Measurements from ENCODE around the gene CRB3. TPM values are rescaled to one million over a fixed set of nuclear protein-coding genes. Genes with fewer than 3 reads are reported as not detected.

The CRB3 gene
- total and polyA plus RNA-seq, 4 donors, result 19.2 to 38.7 (median 28.9) TPM

GRCh38 chr19:6417713-6418561, 46.1 kb upstream of the CRB3 start:
- TF ChIP-seq HNF4G (IDR thresholded peaks at IDR 0.05), result no peak
- peak; percentile 18 for TF ChIP-seq CTCF (IDR thresholded peaks at IDR 0.05; ENCODE audit: low read depth, low read length, missing input control)
- peak in 1 of 2 donors; percentile 65 for TF ChIP-seq RAD21 (IDR thresholded peaks at IDR 0.05)
- TF ChIP-seq HNF4A (conservative IDR thresholded peaks at IDR 0.05), result no peak
- no peak overlapping the region for H3K9ac ChIP-seq (ENCODE audit: low read depth in 1 of 2, low read length in 2 of 2)
- H3K27me3 ChIP-seq (ENCODE audit: control insufficient read depth in 4 of 4, insufficient read depth in 4 of 4, low read length in 3 of 4), result no peaks in the 10 kb centered on the region
- 78% methylated on average over 33 of the region's 33 CpGs for WGBS
- no peak overlapping the region for H3K4me3 ChIP-seq (ENCODE audit: low read depth in 1 of 3, low read length in 3 of 3)
- H3K9me3 ChIP-seq (ENCODE audit: control insufficient read depth in 4 of 4, low read length in 3 of 4), result no peaks in the 10 kb centered on the region
- H3K27ac ChIP-seq (ENCODE audit: low read depth in 1 of 2, low read length in 2 of 2), result no peak overlapping the region
- H3K36me3 ChIP-seq (ENCODE audit: control insufficient read depth in 4 of 4, insufficient read depth in 3 of 4, low read depth in 1 of 4, low read length in 3 of 4), result peaks cover 24 to 70% (median 53%) of the 10 kb centered on the region in 4 donors
- H3K4me1 ChIP-seq (ENCODE audit: control insufficient read depth in 4 of 4, insufficient read depth in 4 of 4, low read length in 3 of 4), result peaks cover 1 to 17% (median 9%) of the 10 kb centered on the region in 4 donors
- DNase-seq (ENCODE audit: low spot score), result no peak

GRCh38 chr19:6418562-6418932, 45.5 kb upstream of the CRB3 start:
- H3K27ac ChIP-seq (ENCODE audit: low read depth in 1 of 2, low read length in 2 of 2), result no peak overlapping the region
- peaks cover 24 to 70% (median 53%) of the 10 kb centered on the region in 4 donors for H3K36me3 ChIP-seq (ENCODE audit: control insufficient read depth in 4 of 4, insufficient read depth in 3 of 4, low read depth in 1 of 4, low read length in 3 of 4)
- WGBS, result 91% methylated on average over 19 of the region's 19 CpGs
- H3K9me3 ChIP-seq (ENCODE audit: control insufficient read depth in 4 of 4, low read length in 3 of 4), result no peaks in the 10 kb centered on the region
- no peaks in the 10 kb centered on the region for H3K27me3 ChIP-seq (ENCODE audit: control insufficient read depth in 4 of 4, insufficient read depth in 4 of 4, low read length in 3 of 4)
- TF ChIP-seq ZBTB33 (IDR thresholded peaks at IDR 0.05) (no peak), SP1 (IDR thresholded peaks at IDR 0.05) (no peak), GABPA (IDR thresholded peaks at IDR 0.05 in 1 of 2, conservative IDR thresholded peaks at IDR 0.05 in 1 of 2) (no peak), FOXA2 (IDR thresholded peaks at IDR 0.05) (no peak), REST (IDR thresholded peaks at IDR 0.05) (no peak), RXRA (IDR thresholded peaks at IDR 0.05) (no peak), ATF3 (IDR thresholded peaks at IDR 0.05) (no peak), CTCF (IDR thresholded peaks at IDR 0.05; ENCODE audit: low read depth, low read length, missing input control) (no peak), JUND (IDR thresholded peaks at IDR 0.05) (no peak), MAX (IDR thresholded peaks at IDR 0.05) (no peak), EGR1 (IDR thresholded peaks at IDR 0.05; ENCODE audit: low read depth in 2 of 2) (no peak), HNF4G (IDR thresholded peaks at IDR 0.05) (no peak), TAF1 (conservative IDR thresholded peaks at IDR 0.05) (no peak), YY1 (IDR thresholded peaks at IDR 0.05) (no peak), HNF4A (conservative IDR thresholded peaks at IDR 0.05) (no peak), RAD21 (IDR thresholded peaks at IDR 0.05) (no peak), NR2F2 (IDR thresholded peaks at IDR 0.05) (no peak), FOXA1 (IDR thresholded peaks at IDR 0.05) (no peak)
- peaks cover 1 to 23% (median 14%) of the 10 kb centered on the region in 4 donors for H3K4me1 ChIP-seq (ENCODE audit: control insufficient read depth in 4 of 4, insufficient read depth in 4 of 4, low read length in 3 of 4)
- H3K4me3 ChIP-seq (ENCODE audit: low read depth in 1 of 3, low read length in 3 of 3), result no peak overlapping the region
- no peak overlapping the region for H3K9ac ChIP-seq (ENCODE audit: low read depth in 1 of 2, low read length in 2 of 2)
- no peak for DNase-seq (ENCODE audit: low spot score)

All from liver (tissue), 9 donors.